Measurements from ENCODE around the gene ILK. TPM values are rescaled to one million over a fixed set of nuclear protein-coding genes. Genes with fewer than 3 reads are reported as not detected.

Gene ILK
- total RNA-seq, 1 experiment from 2014 or later: 73.5 TPM

DNA sequence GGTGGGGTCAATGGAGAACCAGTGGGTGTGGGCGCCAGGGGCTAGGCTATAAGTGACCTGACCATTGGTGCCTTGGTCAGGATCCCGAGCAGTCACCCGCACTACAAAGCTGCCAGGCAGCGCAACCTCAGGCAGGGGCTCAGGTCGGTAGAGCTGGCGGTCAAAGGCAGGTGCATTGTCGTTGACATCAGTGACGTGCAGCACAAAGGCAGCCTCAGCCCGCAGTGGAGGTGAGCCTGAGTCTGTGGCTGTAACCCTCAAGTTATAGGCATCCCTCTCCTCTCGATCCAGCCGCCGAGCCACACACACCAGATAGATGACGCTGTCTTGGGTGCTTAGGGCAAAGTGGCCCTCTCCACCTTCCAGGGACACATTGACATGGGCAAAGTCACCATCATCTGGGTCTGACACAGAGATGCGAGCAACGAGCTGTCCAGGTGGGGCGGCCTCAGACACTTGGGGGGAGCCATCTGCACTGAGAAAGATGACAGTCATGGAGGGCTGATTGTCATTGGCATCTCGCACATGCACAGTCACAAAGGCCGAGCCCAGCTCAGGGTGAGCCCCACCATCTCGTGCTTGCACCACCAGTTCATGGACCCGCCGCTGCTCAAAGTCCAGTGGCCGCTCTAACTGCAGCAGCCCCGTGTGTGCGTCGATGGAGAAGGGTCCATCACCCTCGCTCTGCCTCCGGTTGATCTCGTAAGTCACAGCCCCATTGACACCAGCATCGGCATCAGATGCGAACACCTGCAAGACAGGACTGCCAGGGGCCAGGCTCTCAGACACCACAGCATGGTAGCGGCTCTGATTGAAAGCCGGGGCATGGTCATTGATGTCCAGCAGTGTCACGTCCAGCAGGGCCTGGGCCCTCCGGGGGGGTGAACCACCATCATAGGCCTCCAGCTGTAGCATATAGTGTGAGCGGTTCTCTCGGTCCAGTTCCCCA is 36.7 kb downstream of the ILK start:
- H3K27me3 ChIP-seq (ENCODE audit: insufficient read depth, low read length): no peaks in the 10 kb centered on the region; the same call in 1 of the 2 replicates
- RAD21 ChIA-PET (ENCODE audit: low non-redundant PET in 1 of 2, low total read pairs in 2 of 2, uncharacterized antibody in 2 of 2, unreplicated experiment in 2 of 2): no interaction called here
- CTCF ChIA-PET: interaction anchor here (1.1 kb wide), 1 partner anchor 27 kb away, joined by 4 read pairs; no protein-coding TSS in a partner anchor
- H3K9ac ChIP-seq (ENCODE audit: low read length): no peak overlapping the region
- H3K9me3 ChIP-seq (ENCODE audit: control insufficient read depth in 1 of 2, insufficient read depth in 1 of 2, low read depth in 1 of 2, low read length in 2 of 2): no peaks in the 10 kb centered on the region
- H2AFZ ChIP-seq (ENCODE audit: low read depth, low read length, poor library complexity, severe bottlenecking): no peak overlapping the region
- no peak for DNase-seq (ENCODE audit: low read depth, low spot score)
- H3K9me2 ChIP-seq (ENCODE audit: insufficient read depth): no peaks in the 10 kb centered on the region
- H3K4me3 ChIP-seq (replicated peaks in 1 of 2; ENCODE audit: low read depth in 1 of 2, low read length in 2 of 2): no peak overlapping the region
- no peak for ATAC-seq
- no peak overlapping the region for H3K27ac ChIP-seq (ENCODE audit: low read depth, low read length)
- H3K36me3 ChIP-seq (ENCODE audit: control insufficient read depth in 1 of 2, insufficient read depth in 2 of 2, low read length in 2 of 2): no peaks in the 10 kb centered on the region
- no peak for TF ChIP-seq FOSL1 (IDR thresholded peaks at IDR 0.05; ENCODE audit: low read depth)
- TF ChIP-seq POLR2AphosphoS5 (IDR thresholded peaks at IDR 0.05; ENCODE audit: low read depth, low read length): no peak
- TF ChIP-seq CTCF (IDR thresholded peaks at IDR 0.05 in 2 of 3, conservative IDR thresholded peaks at IDR 0.05 in 1 of 3; ENCODE audit: borderline replicate concordance in 1 of 3, insufficient read depth in 1 of 3, low read depth in 2 of 3, low read length in 2 of 3): no peak
- no peak for TF ChIP-seq JUND (IDR thresholded peaks at IDR 0.05)
- TF ChIP-seq RAD21 (IDR thresholded peaks at IDR 0.05; ENCODE audit: low read depth): no peak
- no peak for TF ChIP-seq EZH2 (IDR thresholded peaks at IDR 0.05)
- TF ChIP-seq CEBPB (IDR thresholded peaks at IDR 0.05; ENCODE audit: low read depth): no peak
- TF ChIP-seq ATF3 (IDR thresholded peaks at IDR 0.05): no peak
- TF ChIP-seq ZFX (IDR thresholded peaks at IDR 0.05): no peak
- TF ChIP-seq, protein P1, sequence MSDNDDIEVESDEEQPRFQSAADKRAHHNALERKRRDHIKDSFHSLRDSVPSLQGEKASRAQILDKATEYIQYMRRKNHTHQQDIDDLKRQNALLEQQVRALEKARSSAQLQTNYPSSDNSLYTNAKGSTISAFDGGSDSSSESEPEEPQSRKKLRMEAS (IDR thresholded peaks at IDR 0.05): no peak
- TF ChIP-seq ELF1 (IDR thresholded peaks at IDR 0.05; ENCODE audit: borderline replicate concordance, low read depth): no peak
- no peak for TF ChIP-seq EGR1 (IDR thresholded peaks at IDR 0.05; ENCODE audit: low read depth)
- TF ChIP-seq TCF7L2 (IDR thresholded peaks at IDR 0.05; ENCODE audit: borderline replicate concordance, extremely low read depth, insufficient read depth, insufficient read length): no peak
- no peak for TF ChIP-seq ZNF274 (IDR thresholded peaks at IDR 0.05; ENCODE audit: low read depth, low read length)
- TF ChIP-seq EZH2phosphoT487 (IDR thresholded peaks at IDR 0.05; ENCODE audit: borderline replicate concordance): no peak
- no peak for TF ChIP-seq SIN3A (IDR thresholded peaks at IDR 0.05; ENCODE audit: low read depth)
- TF ChIP-seq POLR2A (IDR thresholded peaks at IDR 0.05; ENCODE audit: borderline replicate concordance, extremely low read depth, insufficient read depth, insufficient read length): no peak
- TF ChIP-seq, protein P2, sequence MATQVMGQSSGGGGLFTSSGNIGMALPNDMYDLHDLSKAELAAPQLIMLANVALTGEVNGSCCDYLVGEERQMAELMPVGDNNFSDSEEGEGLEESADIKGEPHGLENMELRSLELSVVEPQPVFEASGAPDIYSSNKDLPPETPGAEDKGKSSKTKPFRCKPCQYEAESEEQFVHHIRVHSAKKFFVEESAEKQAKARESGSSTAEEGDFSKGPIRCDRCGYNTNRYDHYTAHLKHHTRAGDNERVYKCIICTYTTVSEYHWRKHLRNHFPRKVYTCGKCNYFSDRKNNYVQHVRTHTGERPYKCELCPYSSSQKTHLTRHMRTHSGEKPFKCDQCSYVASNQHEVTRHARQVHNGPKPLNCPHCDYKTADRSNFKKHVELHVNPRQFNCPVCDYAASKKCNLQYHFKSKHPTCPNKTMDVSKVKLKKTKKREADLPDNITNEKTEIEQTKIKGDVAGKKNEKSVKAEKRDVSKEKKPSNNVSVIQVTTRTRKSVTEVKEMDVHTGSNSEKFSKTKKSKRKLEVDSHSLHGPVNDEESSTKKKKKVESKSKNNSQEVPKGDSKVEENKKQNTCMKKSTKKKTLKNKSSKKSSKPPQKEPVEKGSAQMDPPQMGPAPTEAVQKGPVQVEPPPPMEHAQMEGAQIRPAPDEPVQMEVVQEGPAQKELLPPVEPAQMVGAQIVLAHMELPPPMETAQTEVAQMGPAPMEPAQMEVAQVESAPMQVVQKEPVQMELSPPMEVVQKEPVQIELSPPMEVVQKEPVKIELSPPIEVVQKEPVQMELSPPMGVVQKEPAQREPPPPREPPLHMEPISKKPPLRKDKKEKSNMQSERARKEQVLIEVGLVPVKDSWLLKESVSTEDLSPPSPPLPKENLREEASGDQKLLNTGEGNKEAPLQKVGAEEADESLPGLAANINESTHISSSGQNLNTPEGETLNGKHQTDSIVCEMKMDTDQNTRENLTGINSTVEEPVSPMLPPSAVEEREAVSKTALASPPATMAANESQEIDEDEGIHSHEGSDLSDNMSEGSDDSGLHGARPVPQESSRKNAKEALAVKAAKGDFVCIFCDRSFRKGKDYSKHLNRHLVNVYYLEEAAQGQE (IDR thresholded peaks at IDR 0.05; ENCODE audit: low read depth): no peak
- no peak for TF ChIP-seq CBX3 (IDR thresholded peaks at IDR 0.05; ENCODE audit: low read depth)
- TF ChIP-seq SRF (IDR thresholded peaks at IDR 0.05; ENCODE audit: low read depth): no peak
- peaks cover 5 to 10% of the 10 kb centered on the region in 2 experiments; a peak in 3 of 4 replicates for H3K4me1 ChIP-seq (ENCODE audit: control insufficient read depth in 1 of 2, insufficient read depth in 2 of 2, low read length in 2 of 2)
- intact Hi-C loops (cut with micrococcal nuclease): no loop called here
- POLR2A ChIA-PET: no interaction called here
- no peak overlapping the region for H3K4me2 ChIP-seq (ENCODE audit: low read length)
- no peaks in the 10 kb centered on the region for H4K20me1 ChIP-seq (ENCODE audit: insufficient read depth)
- H3K79me2 ChIP-seq (ENCODE audit: insufficient read depth, low read length): no peaks in the 10 kb centered on the region
- BruUV-seq (replicated peaks): no TSS peak

Measured in HCT116 (cell line).